ENCODE results near the gene PPIF.

Gene PPIF

GRCh38 chr10:79397575-79398303, 50.5 kb downstream of the PPIF start:
- DNase-seq (ENCODE audit: low spot score): no peak
- TF ChIP-seq CTCF (IDR thresholded peaks at IDR 0.05; ENCODE audit: extremely low read depth, missing control alignments): no peak

- DNase-seq (ENCODE audit: low spot score): no peak
- no peak for TF ChIP-seq CTCF (IDR thresholded peaks at IDR 0.05; ENCODE audit: extremely low read depth, missing control alignments)
Measured at GRCh38 chr10:79398642-79399041, 51.4 kb downstream of the PPIF start.

GRCh38 chr10:79399223-79399831, 52.1 kb downstream of the PPIF start:
- DNase-seq (ENCODE audit: low spot score): no peak
- no peak for TF ChIP-seq CTCF (IDR thresholded peaks at IDR 0.05; ENCODE audit: extremely low read depth, missing control alignments)

- peak; percentile 81 for DNase-seq (ENCODE audit: low spot score)
- TF ChIP-seq CTCF (IDR thresholded peaks at IDR 0.05; ENCODE audit: extremely low read depth, missing control alignments): peak; percentile 85
Measured at GRCh38 chr10:79400146-79401004, 53.1 kb downstream of the PPIF start.

GRCh38 chr10:79401015-79401921, 54.0 kb downstream of the PPIF start:
- no peak for DNase-seq (ENCODE audit: low spot score)
- TF ChIP-seq CTCF (IDR thresholded peaks at IDR 0.05; ENCODE audit: extremely low read depth, missing control alignments): no peak

- DNase-seq (ENCODE audit: low spot score): no peak
- no peak for TF ChIP-seq CTCF (IDR thresholded peaks at IDR 0.05; ENCODE audit: extremely low read depth, missing control alignments)
Measured at GRCh38 chr10:79402625-79402946, 55.3 kb downstream of the PPIF start.

Measured in GM20000 (cell line).